Measurements from ENCODE around the gene UBXN2A. TPM values are rescaled to one million over a fixed set of nuclear protein-coding genes. Genes with fewer than 3 reads are reported as not detected.
A peak's percentile ranks its signal among the peaks of the same experiment; 100 is the strongest.

Gene UBXN2A
- total RNA-seq, 1 donor from 2014 or later, result 23.0 TPM

DNA sequence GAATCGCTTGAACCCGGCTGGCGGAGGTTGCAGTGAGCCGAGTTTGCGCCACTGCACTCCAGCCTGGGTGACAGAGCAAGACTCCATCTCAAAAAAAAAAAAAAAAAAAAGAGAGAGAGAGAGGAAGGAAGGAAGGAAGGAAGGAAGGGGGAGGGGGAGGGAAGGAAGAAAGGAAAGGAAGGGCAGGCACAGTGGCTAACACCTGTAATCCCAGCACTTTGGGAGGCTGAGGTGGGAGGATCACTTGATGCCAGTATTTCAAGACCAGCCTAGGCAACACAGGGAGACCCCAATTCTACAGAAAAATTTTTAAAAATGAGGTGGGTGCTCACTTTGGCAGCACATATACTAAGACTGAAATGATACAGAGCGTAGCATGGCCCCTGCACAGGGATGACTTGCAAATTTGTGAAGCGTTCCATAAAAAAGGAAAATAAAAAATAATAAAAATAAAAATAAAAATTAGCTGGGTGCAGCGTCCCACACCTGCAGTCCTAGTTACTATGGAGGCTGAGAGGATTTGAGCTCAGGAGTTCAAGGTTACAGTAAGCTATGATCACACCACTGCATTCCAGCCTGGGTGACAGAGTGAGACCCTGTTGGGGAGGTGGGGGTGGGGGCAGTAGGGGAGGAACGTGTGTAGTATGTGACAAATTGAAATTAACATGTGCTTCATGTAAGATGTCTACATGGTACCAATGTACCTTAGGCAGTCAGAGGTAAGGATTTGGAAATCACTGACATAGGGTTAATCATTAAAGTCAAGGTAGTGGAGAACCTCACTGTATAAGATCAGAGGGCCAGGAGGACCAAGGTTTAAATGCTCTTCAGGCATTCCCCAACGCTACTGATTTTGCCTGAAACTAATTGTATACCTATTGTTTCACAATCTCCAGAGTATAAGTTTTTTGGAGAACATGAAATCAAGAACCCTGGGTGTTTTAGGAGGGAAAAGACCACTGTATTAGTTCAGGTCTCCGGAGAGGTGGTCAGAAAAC, 105.5 kb downstream of the UBXN2A start:
- DNase-seq (ENCODE audit: low spot score in 2 of 2, unreplicated experiment in 2 of 2), result no peak
- Mint-ChIP-seq H3K4me3 (peak overlapping the region; percentile 93), H3K27ac (no peak overlapping the region), H3K36me3 (peaks cover 3% of the 10 kb centered on the region), H3K4me1 (peaks cover 20% of the 10 kb centered on the region), H3K27me3 (ENCODE audit: low read depth) (no peaks in the 10 kb centered on the region), H3K9me3 (no peaks in the 10 kb centered on the region)
- TF ChIP-seq, protein P1, sequence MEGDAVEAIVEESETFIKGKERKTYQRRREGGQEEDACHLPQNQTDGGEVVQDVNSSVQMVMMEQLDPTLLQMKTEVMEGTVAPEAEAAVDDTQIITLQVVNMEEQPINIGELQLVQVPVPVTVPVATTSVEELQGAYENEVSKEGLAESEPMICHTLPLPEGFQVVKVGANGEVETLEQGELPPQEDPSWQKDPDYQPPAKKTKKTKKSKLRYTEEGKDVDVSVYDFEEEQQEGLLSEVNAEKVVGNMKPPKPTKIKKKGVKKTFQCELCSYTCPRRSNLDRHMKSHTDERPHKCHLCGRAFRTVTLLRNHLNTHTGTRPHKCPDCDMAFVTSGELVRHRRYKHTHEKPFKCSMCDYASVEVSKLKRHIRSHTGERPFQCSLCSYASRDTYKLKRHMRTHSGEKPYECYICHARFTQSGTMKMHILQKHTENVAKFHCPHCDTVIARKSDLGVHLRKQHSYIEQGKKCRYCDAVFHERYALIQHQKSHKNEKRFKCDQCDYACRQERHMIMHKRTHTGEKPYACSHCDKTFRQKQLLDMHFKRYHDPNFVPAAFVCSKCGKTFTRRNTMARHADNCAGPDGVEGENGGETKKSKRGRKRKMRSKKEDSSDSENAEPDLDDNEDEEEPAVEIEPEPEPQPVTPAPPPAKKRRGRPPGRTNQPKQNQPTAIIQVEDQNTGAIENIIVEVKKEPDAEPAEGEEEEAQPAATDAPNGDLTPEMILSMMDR (IDR thresholded peaks at IDR 0.05; ENCODE audit: unreplicated experiment), result no peak

DNA sequence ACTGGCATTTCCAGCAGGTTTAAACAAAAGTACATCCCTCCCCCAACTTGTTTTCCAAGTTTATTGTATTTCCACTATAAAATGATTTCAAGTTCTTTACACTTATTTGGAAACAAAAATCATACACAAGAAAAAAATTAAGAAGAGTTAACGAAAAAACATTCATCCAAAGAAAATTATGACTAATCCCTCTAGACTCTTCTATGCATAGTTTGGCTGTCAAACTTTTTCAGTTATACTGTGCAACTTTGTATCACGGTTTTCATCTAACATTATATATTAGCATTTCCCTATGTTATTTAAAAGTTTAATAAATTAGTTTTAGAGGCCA, 106.3 kb downstream of the UBXN2A start:
- H3K27ac Mint-ChIP-seq, result peak overlapping the region; percentile 91
- peak overlapping the region; percentile 93 for H3K4me3 Mint-ChIP-seq
- TF ChIP-seq, protein P1 (IDR thresholded peaks at IDR 0.05; ENCODE audit: unreplicated experiment), result no peak
- no peaks in the 10 kb centered on the region for H3K27me3 Mint-ChIP-seq (ENCODE audit: low read depth)
- peaks cover 20% of the 10 kb centered on the region for H3K4me1 Mint-ChIP-seq
- no peaks in the 10 kb centered on the region for H3K9me3 Mint-ChIP-seq
- DNase-seq (ENCODE audit: low spot score in 2 of 2, unreplicated experiment in 2 of 2), result no peak
- peaks cover 3% of the 10 kb centered on the region for H3K36me3 Mint-ChIP-seq

DNA sequence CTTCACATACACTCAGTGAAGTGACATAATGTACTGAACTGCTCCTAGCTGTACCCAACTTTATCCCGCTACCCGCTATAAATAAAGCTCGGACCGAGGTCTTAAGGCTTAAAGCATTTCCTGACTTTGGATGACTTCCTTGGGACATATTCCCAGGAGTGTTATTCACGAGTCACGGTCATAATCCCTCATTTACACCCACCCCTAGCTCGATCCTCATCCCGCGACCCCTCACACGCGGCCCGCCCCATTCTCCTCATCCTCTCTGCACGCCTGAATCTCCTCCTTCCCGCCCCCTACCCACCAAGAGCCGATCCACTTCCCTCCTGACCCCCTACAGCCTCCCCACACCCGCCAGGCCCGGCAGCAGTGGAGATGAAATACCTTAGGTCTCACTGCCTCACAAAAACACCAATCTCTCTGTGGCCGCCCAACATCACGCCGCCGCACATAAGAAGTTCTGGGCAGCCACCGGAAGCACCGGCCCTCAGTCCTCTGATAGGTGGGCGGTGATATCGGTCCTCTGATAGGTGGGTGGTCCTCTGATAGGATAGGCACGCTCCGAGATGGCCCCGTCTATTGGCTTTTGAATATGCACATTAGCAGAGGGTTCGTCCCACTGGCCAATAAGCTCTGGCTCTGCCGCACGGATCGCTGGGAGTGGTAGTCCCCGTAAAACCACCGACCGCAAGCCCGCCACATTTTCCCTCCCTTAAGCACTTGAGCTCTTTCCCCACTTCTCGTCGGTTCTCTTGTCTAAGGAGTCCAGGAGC, 106.9 kb downstream of the UBXN2A start, which contains the start of gene WDCP:
Gene WDCP (minus strand): TSS at position 462 of the 773 bp plus-strand sequence. CDS start 7,897 bp downstream, outside the sequence.
- Mint-ChIP-seq H3K4me1 (peaks cover 20% of the 10 kb centered on the region), H3K4me3 (peak within 1 kb of the TSS; percentile 93), H3K27me3 (ENCODE audit: low read depth) (no peaks in the 10 kb centered on the region), H3K36me3 (peaks cover 3% of the 10 kb centered on the region), H3K9me3 (no peaks in the 10 kb centered on the region), H3K27ac (peak within 1 kb of the TSS; percentile 91)
- peak; percentile 86 to 87 for DNase-seq (ENCODE audit: low spot score in 2 of 2, unreplicated experiment in 2 of 2)
- TF ChIP-seq, protein P1 (IDR thresholded peaks at IDR 0.05; ENCODE audit: unreplicated experiment), result no peak

DNA sequence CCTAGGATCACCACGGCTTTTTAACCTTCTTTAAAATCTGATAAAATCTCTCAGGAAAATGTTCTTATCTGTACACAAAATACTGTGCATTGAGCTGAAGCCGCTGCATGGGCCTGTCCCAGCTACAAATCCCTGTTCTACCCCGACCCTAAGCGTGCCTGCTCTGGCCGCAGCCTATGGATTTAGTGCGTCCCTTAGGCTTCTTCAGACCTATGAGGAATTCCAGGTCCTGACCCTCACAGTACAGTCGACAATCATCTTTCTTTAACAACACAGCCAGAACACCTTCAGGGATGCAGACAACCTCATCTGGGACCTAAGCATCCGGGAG, 107.4 kb downstream of the UBXN2A start:
- Mint-ChIP-seq H3K4me1 (peaks cover 20% of the 10 kb centered on the region), H3K4me3 (peak overlapping the region; percentile 93), H3K36me3 (peaks cover 3% of the 10 kb centered on the region), H3K27ac (peak overlapping the region; percentile 91), H3K9me3 (no peaks in the 10 kb centered on the region), H3K27me3 (ENCODE audit: low read depth) (no peaks in the 10 kb centered on the region)
- no peak for DNase-seq (ENCODE audit: low spot score in 2 of 2, unreplicated experiment in 2 of 2)
- TF ChIP-seq, protein P1 (IDR thresholded peaks at IDR 0.05; ENCODE audit: unreplicated experiment), result no peak

DNA sequence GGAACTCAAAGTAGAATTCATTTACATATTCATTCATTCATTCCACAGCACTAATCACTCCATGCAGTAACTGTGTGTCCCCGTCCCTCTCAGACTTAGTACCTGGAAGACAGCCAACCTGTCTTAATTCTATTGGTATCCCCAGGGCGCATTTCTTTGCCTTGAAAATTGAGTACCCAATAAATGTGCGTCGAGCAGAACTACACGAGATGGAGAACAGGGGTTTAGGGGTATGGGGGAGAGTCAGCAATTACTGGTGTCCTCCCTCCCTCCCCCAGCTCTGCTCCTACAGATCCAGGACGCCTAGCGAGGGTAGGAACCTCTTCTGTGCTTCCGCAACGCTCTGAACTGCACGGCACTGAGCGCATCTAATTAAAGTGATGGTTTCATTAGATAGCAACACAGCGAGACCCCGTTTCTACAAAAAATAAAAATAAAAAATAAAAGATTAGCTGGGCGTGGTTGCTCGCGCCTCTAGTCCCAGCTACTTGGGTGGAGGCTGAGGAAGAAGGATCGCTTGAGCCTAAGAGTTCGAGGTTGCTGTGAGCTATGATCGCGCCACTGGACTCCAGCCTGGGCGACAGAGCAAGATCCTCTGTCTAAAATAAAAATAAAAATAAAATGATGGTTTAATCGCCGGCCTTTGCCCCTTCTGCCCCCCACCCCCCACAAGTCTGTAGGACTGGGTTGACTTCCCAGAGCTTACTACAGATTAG, 108.7 kb downstream of the UBXN2A start:
- Mint-ChIP-seq H3K27ac (no peak overlapping the region), H3K4me3 (no peak overlapping the region), H3K9me3 (no peaks in the 10 kb centered on the region), H3K27me3 (ENCODE audit: low read depth) (no peaks in the 10 kb centered on the region), H3K4me1 (peaks cover 20% of the 10 kb centered on the region), H3K36me3 (no peaks in the 10 kb centered on the region)
- DNase-seq (ENCODE audit: low spot score in 2 of 2, unreplicated experiment in 2 of 2), result no peak
- TF ChIP-seq, protein P1 (IDR thresholded peaks at IDR 0.05; ENCODE audit: unreplicated experiment), result no peak
